Astrocyte (in vitro differentiated cells and primary cell): Measurements from ENCODE around the gene MYLK2. TPM values are rescaled to one million over a fixed set of nuclear protein-coding genes. Genes with fewer than 3 reads are reported as not detected.
A peak's percentile ranks its signal among the peaks of the same experiment; 100 is the strongest.

ENCODE experiments used
- DNase-seq: peaks from one replicate; pipeline ENCODE4 v3.0.0-alpha.2; 2010; ENCODE audit warnings: low read depth
- FAIRE-seq: peaks from 2 replicates; lab custom pipeline; 2011; peaks lifted over from hg19 to GRCh38; lab: Jason Lieb, UNC
- H2AFZ ChIP-seq: 2 replicates; pipeline ENCODE4 v1.6.0; 2012; ENCODE audit warnings: low read depth, low read length, inconsistent platforms
- H3K27ac ChIP-seq: 2 replicates; pipeline ENCODE4 v1.5.1; 2011; ENCODE audit warnings: low read depth, low read length, inconsistent platforms
- H3K27me3 ChIP-seq: 2 replicates; pipeline ENCODE4 v1.6.0; 2011; ENCODE audit warnings: low read length, inconsistent platforms; ENCODE audit not compliant: insufficient read depth
- H3K36me3 ChIP-seq: 2 replicates; pipeline ENCODE4 v1.5.1; 2011; ENCODE audit warnings: low read length, inconsistent platforms; ENCODE audit not compliant: insufficient read depth
- H3K4me1 ChIP-seq: 2 replicates; pipeline ENCODE4 v1.5.1; 2011; ENCODE audit warnings: low read length, inconsistent platforms; ENCODE audit not compliant: insufficient read depth
- H3K4me2 ChIP-seq: 2 replicates; pipeline ENCODE4 v1.6.0; 2012; ENCODE audit warnings: low read length, inconsistent platforms
- H3K4me3 ChIP-seq: 2 replicates; pipeline ENCODE4 v1.5.1; 2011; ENCODE audit warnings: low read depth, mild to moderate bottlenecking, low read length, inconsistent platforms; ENCODE audit not compliant: insufficient read depth
- H3K79me2 ChIP-seq: 2 replicates; pipeline ENCODE4 v1.6.0; 2012; ENCODE audit warnings: mild to moderate bottlenecking, low read length, inconsistent platforms; ENCODE audit not compliant: insufficient read depth
- H3K9ac ChIP-seq: 2 replicates; pipeline ENCODE4 v1.6.0; 2012; ENCODE audit warnings: mild to moderate bottlenecking, low read length, inconsistent platforms
- H3K9me3 ChIP-seq: 2 replicates; pipeline ENCODE4 v1.5.1; 2012; ENCODE audit warnings: low read depth, mild to moderate bottlenecking, low read length, inconsistent platforms; ENCODE audit not compliant: insufficient read depth
- H4K20me1 ChIP-seq: 2 replicates; pipeline ENCODE4 v1.6.0; 2012; ENCODE audit warnings: low read length, inconsistent platforms; ENCODE audit not compliant: insufficient read depth
- H3K27ac Mint-ChIP-seq: one replicate; pipeline ENCODE4 v1.8.0; 2021; ENCODE audit warnings: mild to moderate bottlenecking, mixed read lengths; ENCODE audit not compliant: unreplicated experiment
- H3K27me3 Mint-ChIP-seq: one replicate; pipeline ENCODE4 v1.8.0; 2021; ENCODE audit warnings: low read depth, mixed read lengths; ENCODE audit not compliant: unreplicated experiment
- H3K36me3 Mint-ChIP-seq: one replicate; pipeline ENCODE4 v1.8.0; 2021; ENCODE audit warnings: low read depth, mixed read lengths; ENCODE audit not compliant: unreplicated experiment
- H3K4me1 Mint-ChIP-seq: one replicate; pipeline ENCODE4 v1.8.0; 2021; ENCODE audit warnings: low read depth, mixed read lengths; ENCODE audit not compliant: unreplicated experiment
- H3K4me3 Mint-ChIP-seq: one replicate; pipeline ENCODE4 v1.8.0; 2021; ENCODE audit warnings: mild to moderate bottlenecking, moderate library complexity, mixed read lengths; ENCODE audit not compliant: unreplicated experiment
- H3K9me3 Mint-ChIP-seq: one replicate; pipeline ENCODE4 v1.8.0; 2021; ENCODE audit warnings: mild to moderate bottlenecking, mixed read lengths; ENCODE audit not compliant: unreplicated experiment
- EZH2 ChIP-seq: IDR thresholded peaks from 2 replicates; pipeline ENCODE4 v1.6.1; 2012; ENCODE audit warnings: mild to moderate bottlenecking, low read length, inconsistent platforms; ENCODE audit not compliant: insufficient read depth
- total RNA-seq: library from RNA; stranded (reverse); gene quantifications from 2 replicates; pipeline ENCODE4 v1.2.1, GENCODE V29; 2021
- TF ChIP-seq, protein P1 (sequence below): IDR thresholded peaks from 2 replicates; pipeline ENCODE4 v1.5.1; 2011; ENCODE audit warnings: low read depth, mild to moderate bottlenecking, inconsistent platforms, low read length, moderate library complexity; ENCODE audit not compliant: insufficient read depth

Gene MYLK2
- total RNA-seq, 1 donor from 2014 or later: 2.1 TPM

DNA sequence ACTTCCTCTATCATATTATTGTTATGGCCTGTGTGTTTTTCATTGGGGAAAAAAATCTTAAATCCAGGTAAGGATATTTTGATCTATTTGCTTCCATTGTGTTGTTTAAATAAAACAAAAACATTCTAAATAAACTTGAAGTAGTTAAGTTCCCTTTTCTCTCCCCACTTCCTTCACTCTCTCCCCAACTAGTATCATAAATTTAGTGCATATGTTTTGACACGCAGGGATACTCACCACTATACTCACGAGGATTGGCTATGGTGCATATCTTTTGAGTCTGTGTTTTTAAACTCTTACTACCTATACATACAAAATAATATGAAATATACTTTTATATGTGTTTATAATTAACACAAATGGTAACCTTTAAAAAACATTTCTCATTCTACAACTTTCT, 56.5 kb downstream of the MYLK2 start:
- Histone ChIP-seq H3K4me3 (no peak overlapping the region), H3K79me2 (no peaks in the 10 kb centered on the region), H3K27ac (no peak overlapping the region), H3K36me3 (no peaks in the 10 kb centered on the region), H3K9ac (no peak overlapping the region), H3K4me1 (no peaks in the 10 kb centered on the region), H2AFZ (no peak overlapping the region), H3K4me2 (no peak overlapping the region), H3K27me3 (peaks cover 16% of the 10 kb centered on the region), H3K9me3 (no peaks in the 10 kb centered on the region), H4K20me1 (no peaks in the 10 kb centered on the region)
- DNase-seq: no peak
- Mint-ChIP-seq H3K4me3 (no peak overlapping the region), H3K27ac (no peak overlapping the region), H3K4me1 (peaks cover 2% of the 10 kb centered on the region), H3K9me3 (no peaks in the 10 kb centered on the region), H3K36me3 (no peaks in the 10 kb centered on the region), H3K27me3 (peaks cover 2% of the 10 kb centered on the region)
- TF ChIP-seq, protein P1, sequence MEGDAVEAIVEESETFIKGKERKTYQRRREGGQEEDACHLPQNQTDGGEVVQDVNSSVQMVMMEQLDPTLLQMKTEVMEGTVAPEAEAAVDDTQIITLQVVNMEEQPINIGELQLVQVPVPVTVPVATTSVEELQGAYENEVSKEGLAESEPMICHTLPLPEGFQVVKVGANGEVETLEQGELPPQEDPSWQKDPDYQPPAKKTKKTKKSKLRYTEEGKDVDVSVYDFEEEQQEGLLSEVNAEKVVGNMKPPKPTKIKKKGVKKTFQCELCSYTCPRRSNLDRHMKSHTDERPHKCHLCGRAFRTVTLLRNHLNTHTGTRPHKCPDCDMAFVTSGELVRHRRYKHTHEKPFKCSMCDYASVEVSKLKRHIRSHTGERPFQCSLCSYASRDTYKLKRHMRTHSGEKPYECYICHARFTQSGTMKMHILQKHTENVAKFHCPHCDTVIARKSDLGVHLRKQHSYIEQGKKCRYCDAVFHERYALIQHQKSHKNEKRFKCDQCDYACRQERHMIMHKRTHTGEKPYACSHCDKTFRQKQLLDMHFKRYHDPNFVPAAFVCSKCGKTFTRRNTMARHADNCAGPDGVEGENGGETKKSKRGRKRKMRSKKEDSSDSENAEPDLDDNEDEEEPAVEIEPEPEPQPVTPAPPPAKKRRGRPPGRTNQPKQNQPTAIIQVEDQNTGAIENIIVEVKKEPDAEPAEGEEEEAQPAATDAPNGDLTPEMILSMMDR: no peak
- TF ChIP-seq EZH2: no peak
- FAIRE-seq: no peak

DNA sequence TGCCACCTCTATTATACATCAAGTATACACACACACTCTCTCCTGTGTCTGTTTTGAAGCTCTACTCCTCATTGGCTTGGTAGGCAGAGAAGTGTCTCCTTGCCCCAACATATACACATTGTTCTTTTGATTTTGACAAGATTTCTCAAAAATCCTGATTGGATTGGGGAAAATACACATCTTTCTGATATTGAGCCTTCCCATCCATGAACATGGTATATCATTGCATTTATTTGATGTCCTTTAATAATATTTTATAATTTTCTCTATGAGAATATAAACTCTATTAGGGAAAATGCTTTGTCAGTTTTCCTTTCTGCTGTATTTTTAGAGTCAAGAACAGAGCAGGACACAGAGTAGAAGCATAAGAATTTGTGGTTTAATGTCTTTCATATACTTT, 58.5 kb downstream of the MYLK2 start:
- Histone ChIP-seq H3K9ac (no peak overlapping the region), H3K79me2 (no peaks in the 10 kb centered on the region), H3K27me3 (peaks cover 3% of the 10 kb centered on the region), H2AFZ (no peak overlapping the region), H3K9me3 (no peaks in the 10 kb centered on the region), H3K4me2 (no peak overlapping the region), H3K36me3 (no peaks in the 10 kb centered on the region), H4K20me1 (no peaks in the 10 kb centered on the region), H3K4me3 (no peak overlapping the region), H3K4me1 (no peaks in the 10 kb centered on the region), H3K27ac (no peak overlapping the region)
- FAIRE-seq (no peak), DNase-seq (no peak)
- Mint-ChIP-seq H3K27me3 (no peaks in the 10 kb centered on the region), H3K4me1 (no peaks in the 10 kb centered on the region), H3K36me3 (no peaks in the 10 kb centered on the region), H3K9me3 (peaks cover under 1% of the 10 kb centered on the region), H3K27ac (no peak overlapping the region), H3K4me3 (no peak overlapping the region)
- no peak for TF ChIP-seq EZH2
- TF ChIP-seq, protein P1: no peak

DNA sequence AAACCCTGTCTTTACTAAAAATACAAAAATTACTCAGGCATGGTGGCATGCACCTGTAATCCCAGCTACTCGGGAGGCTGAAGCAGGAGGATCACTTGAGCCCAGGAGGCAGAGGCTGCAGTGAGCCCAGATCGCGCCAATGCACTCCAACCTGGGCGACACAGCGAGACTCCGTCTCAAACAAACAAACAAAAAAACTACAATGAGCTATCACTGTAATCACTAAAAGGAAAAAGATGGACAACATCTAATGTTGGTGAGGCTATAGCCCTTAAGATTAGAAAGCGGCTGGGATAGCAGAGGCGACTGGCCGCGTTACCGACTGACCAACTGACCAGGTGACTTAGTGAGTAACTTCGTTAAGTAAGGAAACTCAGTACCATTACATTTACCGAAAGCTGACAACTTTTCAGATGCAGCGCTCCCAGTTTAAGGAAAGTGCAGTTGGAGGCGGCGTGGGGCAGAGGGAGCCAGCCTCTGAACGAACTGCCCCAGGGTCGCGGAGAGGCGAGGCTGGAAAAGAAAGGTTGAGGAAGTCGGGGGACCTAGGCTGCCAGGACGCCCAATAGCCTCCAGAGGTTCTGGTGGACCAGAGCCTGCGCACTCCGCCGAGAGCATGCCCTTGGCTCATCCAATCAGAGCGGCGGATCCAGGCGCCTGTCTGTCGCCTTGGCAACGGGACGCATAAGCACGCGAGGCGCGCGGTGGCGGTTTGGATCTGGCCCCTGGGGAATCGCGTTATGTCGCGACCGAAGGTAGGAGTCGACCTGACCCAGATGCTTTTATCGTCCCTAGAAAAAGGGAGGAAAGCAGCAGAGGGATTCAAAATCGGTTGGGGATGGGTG, 60.2 kb downstream of the MYLK2 start:
- peak overlapping the region; percentile 79 for H3K9ac ChIP-seq
- peaks cover 3% of the 10 kb centered on the region for H3K27me3 ChIP-seq
- Mint-ChIP-seq H3K4me3 (peak overlapping the region; percentile 87), H3K36me3 (no peaks in the 10 kb centered on the region), H3K4me1 (no peaks in the 10 kb centered on the region), H3K27me3 (no peaks in the 10 kb centered on the region), H3K9me3 (peaks cover 2% of the 10 kb centered on the region), H3K27ac (peak overlapping the region; percentile 82)
- peak overlapping the region; percentile 87 for H3K4me3 ChIP-seq
- H3K4me2 ChIP-seq: peak overlapping the region; percentile 100
- no peaks in the 10 kb centered on the region for H3K4me1 ChIP-seq
- H2AFZ ChIP-seq: peak overlapping the region; percentile 95
- H3K36me3 ChIP-seq: no peaks in the 10 kb centered on the region
- TF ChIP-seq, protein P1: no peak
- TF ChIP-seq EZH2: no peak
- peak; percentile 87 for DNase-seq
- peak overlapping the region; percentile 62 for H3K27ac ChIP-seq
- FAIRE-seq: peak; percentile 45
- H4K20me1 ChIP-seq: no peaks in the 10 kb centered on the region
- H3K9me3 ChIP-seq: no peaks in the 10 kb centered on the region
- H3K79me2 ChIP-seq: no peaks in the 10 kb centered on the region
